Camera-type eye (tissue), 1 donor: Measurements from ENCODE around the gene PJVK. TPM values are rescaled to one million over a fixed set of nuclear protein-coding genes. Genes with fewer than 3 reads are reported as not detected.

Source experiments
- total RNA-seq: library from RNA; depleted of rRNA; stranded (reverse); fragments of >200 nt; gene quantifications from one replicate; pipeline ENCODE4 v1.2.3, GENCODE V29; 2014

PJVK gene
- total RNA-seq: 6.2 TPM

GRCh38 chr2:178450774-178451525 is at the start of gene PJVK, which contains the start of gene PRKRA:
TSS of gene PJVK (plus strand) at chr2:178451378. CDS start at chr2:178453410, 2,032 bp downstream.
TSS of gene PRKRA (minus strand) at chr2:178451175. CDS start at chr2:178451030, 145 bp downstream.

GRCh38 chr2:178478439-178479274 is 27.5 kb downstream of the PJVK start, which contains the start of gene FKBP7:
TSS of gene FKBP7 (minus strand) at chr2:178478600. CDS start at chr2:178478499, 101 bp downstream.

GRCh38 chr2:178480227-178481181 is 29.3 kb downstream of the PJVK start, which contains the start of gene PLEKHA3:
TSS of gene PLEKHA3 (plus strand) at chr2:178480457. CDS start at chr2:178480870, 413 bp downstream.

Other genes starting within 250 kb of the PJVK start
- 85.9 TPM for gene PRKRA, start 203 bp upstream of the PJVK start, total RNA-seq
- 48.4 TPM for gene FKBP7, start 27.2 kb downstream of the PJVK start, total RNA-seq
- 24.2 TPM for gene PLEKHA3, start 29.1 kb downstream of the PJVK start, total RNA-seq